PC-3 (cell line): ENCODE measurements around the gene UNC5C.

Source experiments
- CTCF ChIP-seq: fragments of 300-600 bp; sonication (generic); conservative IDR thresholded peaks from 2 replicates; pipeline ENCODE4 v1.5.1; 2017; ENCODE audit warnings: antibody characterized with exemption, low read depth, mild to moderate bottlenecking, low read length
- EZH2 ChIP-seq: fragments of 300-600 bp; sonication (generic); IDR thresholded peaks from one replicate; pipeline ENCODE4 v1.6.1; 2017; ENCODE audit warnings: antibody characterized with exemption, mild to moderate bottlenecking, low read length; ENCODE audit not compliant: unreplicated experiment

- no peak for TF ChIP-seq CTCF
- no peak for TF ChIP-seq EZH2
Measured at GRCh38 chr4:95594629-95595028, 45.9 kb upstream of the UNC5C start.
